GM12801 (cell line): ENCODE measurements around the gene RABGEF1.

ENCODE experiments used
- TF ChIP-seq, protein P1 (sequence below): IDR thresholded peaks from one replicate; pipeline ENCODE4 v1.5.1; 2011; ENCODE audit warnings: control low read depth; ENCODE audit not compliant: insufficient read length; ENCODE audit errors: extremely low read depth

RABGEF1 gene

DNA sequence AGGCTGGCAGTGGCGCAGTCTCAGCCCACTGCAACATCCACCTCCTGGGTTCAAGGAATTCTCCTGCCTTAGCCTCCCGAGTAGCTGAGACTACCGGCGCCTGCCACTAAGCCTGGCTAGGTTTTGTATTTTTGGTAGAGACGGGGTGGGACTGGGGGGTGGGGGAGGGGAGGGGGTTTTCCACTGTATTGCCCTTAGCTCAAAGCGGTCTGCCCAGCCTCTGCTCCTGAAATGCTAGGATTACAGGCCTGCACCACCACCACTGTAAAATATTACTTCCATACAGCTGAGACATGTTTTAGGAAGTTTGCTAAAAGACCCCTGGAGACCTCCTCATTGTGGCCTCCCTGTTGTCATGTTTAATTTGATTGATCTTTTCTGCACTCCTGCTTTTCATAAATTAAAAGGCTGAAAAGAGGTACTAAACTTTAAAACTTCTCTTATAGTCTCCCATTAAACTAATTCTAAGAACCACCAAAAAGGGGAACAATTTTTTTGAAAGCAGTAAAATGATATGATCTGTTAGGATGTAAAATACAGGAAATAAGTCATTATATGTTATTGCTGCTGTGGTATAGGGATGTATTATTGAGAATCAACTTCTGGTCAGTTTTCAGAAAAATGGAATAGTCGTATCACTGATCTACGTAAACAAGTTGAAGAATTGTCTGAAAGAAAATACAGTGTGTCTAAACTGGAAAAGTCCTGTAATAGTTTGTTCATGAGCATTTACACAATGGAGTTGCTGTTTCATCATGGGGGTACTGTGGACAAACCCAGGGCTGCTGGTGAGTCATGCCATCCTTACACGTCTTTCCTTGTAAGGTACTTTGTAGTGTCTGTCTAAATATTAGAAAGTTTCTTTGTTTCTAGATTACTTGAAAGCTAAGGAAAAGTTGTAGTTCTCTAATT lies 107.6 kb downstream of the RABGEF1 start:
- TF ChIP-seq, protein P1, sequence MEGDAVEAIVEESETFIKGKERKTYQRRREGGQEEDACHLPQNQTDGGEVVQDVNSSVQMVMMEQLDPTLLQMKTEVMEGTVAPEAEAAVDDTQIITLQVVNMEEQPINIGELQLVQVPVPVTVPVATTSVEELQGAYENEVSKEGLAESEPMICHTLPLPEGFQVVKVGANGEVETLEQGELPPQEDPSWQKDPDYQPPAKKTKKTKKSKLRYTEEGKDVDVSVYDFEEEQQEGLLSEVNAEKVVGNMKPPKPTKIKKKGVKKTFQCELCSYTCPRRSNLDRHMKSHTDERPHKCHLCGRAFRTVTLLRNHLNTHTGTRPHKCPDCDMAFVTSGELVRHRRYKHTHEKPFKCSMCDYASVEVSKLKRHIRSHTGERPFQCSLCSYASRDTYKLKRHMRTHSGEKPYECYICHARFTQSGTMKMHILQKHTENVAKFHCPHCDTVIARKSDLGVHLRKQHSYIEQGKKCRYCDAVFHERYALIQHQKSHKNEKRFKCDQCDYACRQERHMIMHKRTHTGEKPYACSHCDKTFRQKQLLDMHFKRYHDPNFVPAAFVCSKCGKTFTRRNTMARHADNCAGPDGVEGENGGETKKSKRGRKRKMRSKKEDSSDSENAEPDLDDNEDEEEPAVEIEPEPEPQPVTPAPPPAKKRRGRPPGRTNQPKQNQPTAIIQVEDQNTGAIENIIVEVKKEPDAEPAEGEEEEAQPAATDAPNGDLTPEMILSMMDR: no peak

DNA sequence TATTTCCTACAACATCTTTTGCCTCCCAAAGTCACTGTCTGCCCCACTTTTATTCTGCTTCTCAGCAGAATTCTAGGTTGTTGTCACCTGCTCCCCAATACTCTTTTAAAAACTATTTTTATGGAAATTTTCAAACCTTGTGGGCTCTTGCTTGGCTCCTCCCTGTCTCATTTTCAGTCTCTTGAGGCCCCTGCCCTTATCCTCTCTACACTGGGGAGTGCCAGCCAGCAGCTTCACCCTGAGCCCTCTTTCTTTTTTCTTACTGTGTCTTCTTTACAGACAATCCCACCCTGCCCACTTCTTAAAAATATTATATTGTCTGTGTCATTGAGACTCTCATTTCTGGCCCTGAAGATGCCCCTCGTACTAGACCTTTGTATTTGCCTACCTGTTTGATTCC lies 118.8 kb downstream of the RABGEF1 start:
- TF ChIP-seq, protein P1: no peak

DNA sequence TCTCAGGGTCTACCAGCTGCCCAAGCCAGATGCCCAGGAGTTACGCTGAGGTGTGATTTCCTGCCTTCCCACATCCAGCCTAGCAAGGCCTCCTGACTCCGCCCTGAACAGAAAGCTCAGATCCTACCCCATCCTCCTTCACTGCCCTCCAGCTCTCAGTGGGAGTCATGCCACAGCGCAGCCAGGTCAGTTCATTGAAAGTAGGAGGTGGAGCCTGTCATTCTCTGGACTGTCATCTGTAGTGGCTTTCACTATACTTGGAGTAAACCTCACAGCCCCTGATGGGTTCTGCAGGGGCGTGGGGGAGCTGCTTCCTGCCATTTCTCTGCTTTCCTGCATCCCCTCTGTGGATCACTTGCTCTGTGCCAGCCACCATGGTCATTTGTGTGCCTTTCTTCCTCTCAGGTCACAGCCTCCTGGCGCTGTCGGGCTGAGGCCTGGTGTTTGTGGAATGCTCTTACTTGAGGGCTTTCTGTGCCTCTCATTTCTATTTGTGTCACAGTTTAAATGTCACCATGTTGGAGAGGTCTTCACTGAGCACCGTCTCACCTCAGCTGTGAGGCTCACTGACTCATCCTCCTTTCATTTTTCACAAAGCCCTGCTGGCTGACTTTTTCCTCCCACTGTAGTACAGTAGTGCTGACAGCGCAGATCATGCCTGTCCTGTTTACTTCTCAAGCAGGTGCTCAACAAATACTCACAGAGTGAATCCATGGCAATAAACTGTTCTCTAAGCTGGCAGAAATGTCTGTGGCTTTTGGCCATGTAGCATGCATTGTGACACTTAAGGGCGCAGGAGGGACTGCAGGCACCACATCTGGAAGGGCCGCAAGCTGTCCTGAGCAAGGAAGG lies 119.5 kb downstream of the RABGEF1 start:
- TF ChIP-seq, protein P1: no peak

DNA sequence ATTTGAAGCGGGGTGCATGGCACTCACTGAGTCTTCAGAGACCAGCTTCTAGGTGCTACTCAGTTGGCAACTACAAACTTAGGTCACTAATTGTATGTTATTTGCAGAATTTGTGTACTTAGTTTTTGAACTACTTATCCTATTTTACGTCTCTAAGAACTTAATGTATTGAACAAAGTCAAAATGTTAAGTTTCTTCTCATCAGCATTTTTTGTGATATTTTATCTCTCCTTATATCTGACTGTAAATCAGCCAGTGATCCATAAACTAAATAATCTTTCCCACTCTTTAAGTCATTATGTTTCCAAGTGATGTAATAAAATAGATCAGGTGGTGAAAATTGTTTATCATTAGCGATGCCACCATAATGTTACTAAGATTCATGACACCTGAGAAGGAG lies 120.2 kb downstream of the RABGEF1 start:
- TF ChIP-seq, protein P1: no peak
